Liver (tissue), 3 donors: ENCODE measurements around the gene NYAP1.

Experiments
- EGR1 ChIP-seq, 2 donors: IDR thresholded peaks; 2 replicates each; pipeline ENCODE4 v1.6.1; 2016 to 2018; ENCODE audit warnings: antibody characterized with exemption in 2 of 2, low read depth in 2 of 2
- GABPA ChIP-seq, 2 donors: IDR thresholded peaks in 1 of 2; conservative IDR thresholded peaks in 1 of 2; 2 replicates each; pipeline ENCODE4 v1.6.1; 2016; ENCODE audit warnings: antibody characterized with exemption in 2 of 2, mild to moderate bottlenecking in 1 of 2, moderate library complexity in 1 of 2
- HNF4A ChIP-seq, 2 donors: conservative IDR thresholded peaks; 2 replicates each; pipeline ENCODE4 v1.6.1; 2016; ENCODE audit warnings: antibody characterized with exemption in 2 of 2, mild to moderate bottlenecking in 2 of 2
- HNF4G ChIP-seq: IDR thresholded peaks from 2 replicates; pipeline ENCODE4 v1.6.1; 2016; ENCODE audit warnings: antibody characterized with exemption
- JUND ChIP-seq, 2 donors: IDR thresholded peaks; 2 replicates each; pipeline ENCODE4 v1.6.1; 2016; ENCODE audit warnings: antibody characterized with exemption in 2 of 2
- RAD21 ChIP-seq, 2 donors: IDR thresholded peaks; 2 replicates each; pipeline ENCODE4 v1.6.1; 2016; ENCODE audit warnings: antibody characterized with exemption in 2 of 2, mild to moderate bottlenecking in 2 of 2
- SP1 ChIP-seq: IDR thresholded peaks from 2 replicates; pipeline ENCODE4 v1.6.1; 2018; ENCODE audit warnings: antibody characterized with exemption, mild to moderate bottlenecking
- YY1 ChIP-seq: IDR thresholded peaks from 2 replicates; pipeline ENCODE4 v1.6.1; 2016; ENCODE audit warnings: antibody characterized with exemption, mild to moderate bottlenecking
- TF ChIP-seq, protein P1 (sequence below): fragments of 150-350 bp; IDR thresholded peaks from 2 replicates; pipeline ENCODE4 v1.5.1; 2017; ENCODE audit warnings: improper control_type of control experiment, low read depth, low read length; ENCODE audit not compliant: missing input control
- TF ChIP-seq, protein P2 (sequence below): IDR thresholded peaks from 2 replicates; pipeline ENCODE4 v1.6.1; 2016; ENCODE audit warnings: antibody characterized with exemption
- TF ChIP-seq, protein P3 (sequence below): IDR thresholded peaks from 2 replicates; pipeline ENCODE4 v1.6.1; 2016; ENCODE audit warnings: antibody characterized with exemption
- donor health status: healthy.
- donor health status: healthy.

DNA sequence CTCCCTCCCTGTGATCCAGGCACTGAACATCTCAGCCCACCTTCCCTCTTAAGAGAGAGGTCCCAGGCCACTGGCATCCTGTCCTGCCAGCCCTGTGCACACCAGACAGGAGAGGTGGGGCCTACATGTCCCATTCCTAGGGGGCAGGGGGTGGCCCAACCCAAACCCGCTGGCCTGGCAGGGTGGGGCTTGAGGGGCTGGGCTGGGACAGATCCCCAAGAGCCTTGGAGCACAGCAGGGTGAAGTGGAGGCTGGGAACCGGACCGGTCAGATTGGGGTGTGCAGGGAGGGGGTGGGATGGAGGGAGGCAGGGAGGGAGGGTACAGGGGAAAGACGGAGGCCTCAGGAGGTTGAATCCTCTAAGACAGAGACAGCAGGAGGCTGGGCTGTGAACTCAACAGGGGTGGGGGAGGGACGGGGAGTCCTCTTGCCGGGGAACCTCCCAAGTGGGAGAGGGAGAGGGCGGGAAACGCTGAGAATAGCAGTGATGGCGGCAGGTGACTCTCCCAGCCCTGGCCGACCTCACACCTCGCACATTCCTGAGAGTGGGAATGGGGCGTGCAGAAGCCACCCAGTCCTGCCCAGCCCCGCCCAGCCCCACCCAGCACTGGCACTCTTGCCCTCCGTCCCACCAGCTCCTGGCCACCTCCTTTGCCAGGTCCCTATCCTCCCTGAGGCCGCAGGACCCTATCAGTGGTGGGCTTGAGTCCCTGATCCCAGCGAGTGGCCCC lies 11.4 kb upstream of the NYAP1 start:
- TF ChIP-seq EGR1 (IDR thresholded peaks at IDR 0.05; ENCODE audit: low read depth in 2 of 2) (no peak), YY1 (no peak), HNF4A (conservative IDR thresholded peaks at IDR 0.05) (no peak), RAD21 (IDR thresholded peaks at IDR 0.05) (no peak), JUND (IDR thresholded peaks at IDR 0.05) (no peak), GABPA (IDR thresholded peaks at IDR 0.05 in 1 of 2, conservative IDR thresholded peaks at IDR 0.05 in 1 of 2) (no peak), SP1 (no peak), HNF4G (no peak)
- TF ChIP-seq, protein P1, sequence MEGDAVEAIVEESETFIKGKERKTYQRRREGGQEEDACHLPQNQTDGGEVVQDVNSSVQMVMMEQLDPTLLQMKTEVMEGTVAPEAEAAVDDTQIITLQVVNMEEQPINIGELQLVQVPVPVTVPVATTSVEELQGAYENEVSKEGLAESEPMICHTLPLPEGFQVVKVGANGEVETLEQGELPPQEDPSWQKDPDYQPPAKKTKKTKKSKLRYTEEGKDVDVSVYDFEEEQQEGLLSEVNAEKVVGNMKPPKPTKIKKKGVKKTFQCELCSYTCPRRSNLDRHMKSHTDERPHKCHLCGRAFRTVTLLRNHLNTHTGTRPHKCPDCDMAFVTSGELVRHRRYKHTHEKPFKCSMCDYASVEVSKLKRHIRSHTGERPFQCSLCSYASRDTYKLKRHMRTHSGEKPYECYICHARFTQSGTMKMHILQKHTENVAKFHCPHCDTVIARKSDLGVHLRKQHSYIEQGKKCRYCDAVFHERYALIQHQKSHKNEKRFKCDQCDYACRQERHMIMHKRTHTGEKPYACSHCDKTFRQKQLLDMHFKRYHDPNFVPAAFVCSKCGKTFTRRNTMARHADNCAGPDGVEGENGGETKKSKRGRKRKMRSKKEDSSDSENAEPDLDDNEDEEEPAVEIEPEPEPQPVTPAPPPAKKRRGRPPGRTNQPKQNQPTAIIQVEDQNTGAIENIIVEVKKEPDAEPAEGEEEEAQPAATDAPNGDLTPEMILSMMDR: no peak
- TF ChIP-seq, protein P2, sequence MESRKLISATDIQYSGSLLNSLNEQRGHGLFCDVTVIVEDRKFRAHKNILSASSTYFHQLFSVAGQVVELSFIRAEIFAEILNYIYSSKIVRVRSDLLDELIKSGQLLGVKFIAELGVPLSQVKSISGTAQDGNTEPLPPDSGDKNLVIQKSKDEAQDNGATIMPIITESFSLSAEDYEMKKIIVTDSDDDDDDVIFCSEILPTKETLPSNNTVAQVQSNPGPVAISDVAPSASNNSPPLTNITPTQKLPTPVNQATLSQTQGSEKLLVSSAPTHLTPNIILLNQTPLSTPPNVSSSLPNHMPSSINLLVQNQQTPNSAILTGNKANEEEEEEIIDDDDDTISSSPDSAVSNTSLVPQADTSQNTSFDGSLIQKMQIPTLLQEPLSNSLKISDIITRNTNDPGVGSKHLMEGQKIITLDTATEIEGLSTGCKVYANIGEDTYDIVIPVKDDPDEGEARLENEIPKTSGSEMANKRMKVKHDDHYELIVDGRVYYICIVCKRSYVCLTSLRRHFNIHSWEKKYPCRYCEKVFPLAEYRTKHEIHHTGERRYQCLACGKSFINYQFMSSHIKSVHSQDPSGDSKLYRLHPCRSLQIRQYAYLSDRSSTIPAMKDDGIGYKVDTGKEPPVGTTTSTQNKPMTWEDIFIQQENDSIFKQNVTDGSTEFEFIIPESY: no peak
- TF ChIP-seq, protein P3, sequence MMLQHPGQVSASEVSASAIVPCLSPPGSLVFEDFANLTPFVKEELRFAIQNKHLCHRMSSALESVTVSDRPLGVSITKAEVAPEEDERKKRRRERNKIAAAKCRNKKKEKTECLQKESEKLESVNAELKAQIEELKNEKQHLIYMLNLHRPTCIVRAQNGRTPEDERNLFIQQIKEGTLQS: no peak
